ENCODE measurements around the gene BRPF1. TPM values are rescaled to one million over a fixed set of nuclear protein-coding genes. Genes with fewer than 3 reads are reported as not detected.

The BRPF1 gene
- total RNA-seq, 1 experiment from 2014 or later = 21.4 TPM

GRCh38 chr3:9782770-9783169, 51.2 kb downstream of the BRPF1 start:
- POLR2A ChIA-PET = interaction anchor here (0.7 to 1.1 kb wide), 2 partner anchors 10 to 535 kb away, joined by 3 read pairs; partner anchors contain the start of gene ARPC4
- Mint-ChIP-seq H3K4me1 (ENCODE audit: insufficient read depth, unreplicated experiment) (peaks cover 13% of the 10 kb centered on the region), H3K27ac (ENCODE audit: low read depth, unreplicated experiment) (no peak overlapping the region), H3K9me3 (ENCODE audit: unreplicated experiment) (no peaks in the 10 kb centered on the region), H3K27me3 (ENCODE audit: insufficient read depth, unreplicated experiment) (no peaks in the 10 kb centered on the region), H3K36me3 (ENCODE audit: insufficient read depth, unreplicated experiment) (peaks cover 37% of the 10 kb centered on the region), H3K4me3 (ENCODE audit: unreplicated experiment) (no peak overlapping the region)
- intact Hi-C loops (cut with micrococcal nuclease) = no loop called here
- peak; percentile 25 for DNase-seq (ENCODE audit: unreplicated experiment)
- peak; percentile 12 for TF ChIP-seq CTCF (IDR thresholded peaks at IDR 0.05; ENCODE audit: unreplicated experiment)
- no TSS peak for BruUV-seq (replicated peaks)
- CTCF ChIA-PET = interaction anchor here (0.7 to 1.0 kb wide), 3 partner anchors 11 to 294 kb away, joined by 3 read pairs; no protein-coding TSS in a partner anchor

GRCh38 chr3:9783954-9784353, 52.4 kb downstream of the BRPF1 start:
- CTCF ChIA-PET = interaction anchor here (0.7 kb wide), 1 partner anchor 919 kb away, joined by 6 read pairs; no protein-coding TSS in a partner anchor
- H3K27ac Mint-ChIP-seq (ENCODE audit: low read depth, unreplicated experiment) = no peak overlapping the region
- no peak for TF ChIP-seq CTCF (IDR thresholded peaks at IDR 0.05; ENCODE audit: unreplicated experiment)
- DNase-seq (ENCODE audit: unreplicated experiment) = no peak
- H3K4me1 Mint-ChIP-seq (ENCODE audit: insufficient read depth, unreplicated experiment) = peaks cover 2% of the 10 kb centered on the region
- H3K4me3 Mint-ChIP-seq (ENCODE audit: unreplicated experiment) = no peak overlapping the region
- BruUV-seq (replicated peaks) = no TSS peak
- no peaks in the 10 kb centered on the region for H3K27me3 Mint-ChIP-seq (ENCODE audit: insufficient read depth, unreplicated experiment)
- H3K36me3 Mint-ChIP-seq (ENCODE audit: insufficient read depth, unreplicated experiment) = peaks cover 40% of the 10 kb centered on the region
- POLR2A ChIA-PET = no interaction called here
- no peaks in the 10 kb centered on the region for H3K9me3 Mint-ChIP-seq (ENCODE audit: unreplicated experiment)
- intact Hi-C loops (cut with micrococcal nuclease) = no loop called here

- Mint-ChIP-seq H3K27me3 (ENCODE audit: insufficient read depth, unreplicated experiment) (no peaks in the 10 kb centered on the region), H3K27ac (ENCODE audit: low read depth, unreplicated experiment) (no peak overlapping the region), H3K4me3 (ENCODE audit: unreplicated experiment) (no peak overlapping the region), H3K9me3 (ENCODE audit: unreplicated experiment) (no peaks in the 10 kb centered on the region), H3K4me1 (ENCODE audit: insufficient read depth, unreplicated experiment) (peaks cover 1% of the 10 kb centered on the region), H3K36me3 (ENCODE audit: insufficient read depth, unreplicated experiment) (peaks cover 51% of the 10 kb centered on the region)
- TF ChIP-seq CTCF (IDR thresholded peaks at IDR 0.05; ENCODE audit: unreplicated experiment) = no peak
- DNase-seq (ENCODE audit: unreplicated experiment) = no peak
- BruUV-seq (replicated peaks) = no TSS peak
- CTCF ChIA-PET = interaction anchor here (0.5 to 0.8 kb wide), 2 partner anchors 43 to 281 kb away, joined by 3 to 6 read pairs; no protein-coding TSS in a partner anchor
- POLR2A ChIA-PET = interaction anchor here (0.5 to 1.4 kb wide), 3 partner anchors 8 to 35 kb away, joined by 3 to 6 read pairs (median 4); partner anchors contain the start of genes ARPC4, OGG1 and TTLL3
- intact Hi-C loops (cut with micrococcal nuclease) = no loop called here
Measured at GRCh38 chr3:9784965-9785364, 53.4 kb downstream of the BRPF1 start.

- H3K4me1 Mint-ChIP-seq (ENCODE audit: insufficient read depth, unreplicated experiment) = peaks cover 8% of the 10 kb centered on the region
- no TSS peak for BruUV-seq (replicated peaks)
- H3K36me3 Mint-ChIP-seq (ENCODE audit: insufficient read depth, unreplicated experiment) = peaks cover 57% of the 10 kb centered on the region
- DNase-seq (ENCODE audit: unreplicated experiment) = no peak
- no peaks in the 10 kb centered on the region for H3K27me3 Mint-ChIP-seq (ENCODE audit: insufficient read depth, unreplicated experiment)
- TF ChIP-seq CTCF (IDR thresholded peaks at IDR 0.05; ENCODE audit: unreplicated experiment) = no peak
- no peak overlapping the region for H3K4me3 Mint-ChIP-seq (ENCODE audit: unreplicated experiment)
- ChIA-PET POLR2A (interaction anchor here (1.4 kb wide), 1 partner anchor 36 kb away, joined by 6 read pairs; the partner anchor contains the start of gene OGG1), CTCF (interaction anchor here (0.6 to 0.8 kb wide), 2 partner anchors 22 to 282 kb away, joined by 3 read pairs; no protein-coding TSS in a partner anchor)
- H3K9me3 Mint-ChIP-seq (ENCODE audit: unreplicated experiment) = no peaks in the 10 kb centered on the region
- intact Hi-C loops (cut with micrococcal nuclease) = no loop called here
- no peak overlapping the region for H3K27ac Mint-ChIP-seq (ENCODE audit: low read depth, unreplicated experiment)
Measured at GRCh38 chr3:9785602-9786001, 54.1 kb downstream of the BRPF1 start.

All from MCF 10A (cell line).